ENCODE data around the gene SULF2. TPM values are rescaled to one million over a fixed set of nuclear protein-coding genes. Genes with fewer than 3 reads are reported as not detected.

The SULF2 gene
- total and polyA plus RNA-seq, 9 of the 15 experiments (the other 6 are each of a cell fraction or from before 2014, with no cell fraction given): 0.33 TPM; not detected in 8

DNA sequence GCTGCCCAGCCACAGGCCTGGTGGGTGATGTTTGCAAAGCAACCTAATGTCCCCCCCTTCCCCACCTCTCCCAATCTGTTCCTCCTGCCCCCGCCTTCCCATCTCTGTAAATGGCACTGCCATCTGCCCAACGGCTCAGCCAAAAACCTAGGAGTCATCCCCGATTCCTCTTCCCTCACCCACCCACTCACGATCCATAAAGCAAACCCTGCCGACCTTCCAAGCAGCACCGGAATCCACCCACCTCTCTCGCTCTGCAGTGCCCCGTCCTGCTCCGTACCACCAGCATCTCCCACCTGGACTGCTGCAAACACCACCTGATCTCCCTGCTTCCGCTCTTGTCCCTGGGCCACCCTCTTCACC is 37.6 kb downstream of the SULF2 start (continued):
- TF ChIP-seq, protein P1, sequence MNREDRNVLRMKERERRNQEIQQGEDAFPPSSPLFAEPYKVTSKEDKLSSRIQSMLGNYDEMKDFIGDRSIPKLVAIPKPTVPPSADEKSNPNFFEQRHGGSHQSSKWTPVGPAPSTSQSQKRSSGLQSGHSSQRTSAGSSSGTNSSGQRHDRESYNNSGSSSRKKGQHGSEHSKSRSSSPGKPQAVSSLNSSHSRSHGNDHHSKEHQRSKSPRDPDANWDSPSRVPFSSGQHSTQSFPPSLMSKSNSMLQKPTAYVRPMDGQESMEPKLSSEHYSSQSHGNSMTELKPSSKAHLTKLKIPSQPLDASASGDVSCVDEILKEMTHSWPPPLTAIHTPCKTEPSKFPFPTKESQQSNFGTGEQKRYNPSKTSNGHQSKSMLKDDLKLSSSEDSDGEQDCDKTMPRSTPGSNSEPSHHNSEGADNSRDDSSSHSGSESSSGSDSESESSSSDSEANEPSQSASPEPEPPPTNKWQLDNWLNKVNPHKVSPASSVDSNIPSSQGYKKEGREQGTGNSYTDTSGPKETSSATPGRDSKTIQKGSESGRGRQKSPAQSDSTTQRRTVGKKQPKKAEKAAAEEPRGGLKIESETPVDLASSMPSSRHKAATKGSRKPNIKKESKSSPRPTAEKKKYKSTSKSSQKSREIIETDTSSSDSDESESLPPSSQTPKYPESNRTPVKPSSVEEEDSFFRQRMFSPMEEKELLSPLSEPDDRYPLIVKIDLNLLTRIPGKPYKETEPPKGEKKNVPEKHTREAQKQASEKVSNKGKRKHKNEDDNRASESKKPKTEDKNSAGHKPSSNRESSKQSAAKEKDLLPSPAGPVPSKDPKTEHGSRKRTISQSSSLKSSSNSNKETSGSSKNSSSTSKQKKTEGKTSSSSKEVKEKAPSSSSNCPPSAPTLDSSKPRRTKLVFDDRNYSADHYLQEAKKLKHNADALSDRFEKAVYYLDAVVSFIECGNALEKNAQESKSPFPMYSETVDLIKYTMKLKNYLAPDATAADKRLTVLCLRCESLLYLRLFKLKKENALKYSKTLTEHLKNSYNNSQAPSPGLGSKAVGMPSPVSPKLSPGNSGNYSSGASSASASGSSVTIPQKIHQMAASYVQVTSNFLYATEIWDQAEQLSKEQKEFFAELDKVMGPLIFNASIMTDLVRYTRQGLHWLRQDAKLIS (CRISPR knock-in tag; IDR thresholded peaks at IDR 0.05): no peak
- TF ChIP-seq ZNF778 (CRISPR knock-in tag; IDR thresholded peaks at IDR 0.05): no peak

DNA sequence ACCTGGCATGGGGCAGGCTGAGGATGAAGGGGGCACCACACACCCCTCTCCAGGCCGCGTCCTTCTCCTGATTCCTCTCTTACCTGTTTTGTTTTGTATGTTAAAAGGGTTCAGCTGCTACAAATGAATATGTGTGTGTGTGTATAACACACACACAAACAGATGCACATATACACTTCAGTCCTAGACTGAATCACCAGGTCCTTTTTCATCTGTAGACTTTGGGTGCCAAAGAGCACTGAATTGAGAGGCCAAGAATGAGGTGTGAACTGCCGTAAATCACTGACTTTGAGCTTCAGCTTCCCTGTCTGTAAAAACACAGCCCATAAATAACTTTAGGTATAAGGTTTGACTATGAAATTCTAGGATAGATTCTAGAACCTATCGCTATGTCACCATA is 40.5 kb downstream of the SULF2 start:
- ATAC-seq (no peak), DNase-seq (ENCODE audit: extremely low read depth in 1 of 4, low spot score in 3 of 4) (no peak), FAIRE-seq (no peak)
- no TSS peak for BruUV-seq (replicated peaks)
- no peaks in the 10 kb centered on the region for H3K9me1 ChIP-seq (ENCODE audit: control insufficient read depth, insufficient read depth, low read length)
- CTCF ChIA-PET (ENCODE audit: low intra/inter-chr PET ratio): no interaction called here
- H3K4me2 ChIP-seq (ENCODE audit: insufficient read depth, low read length): no peak overlapping the region
- H3K4me1 ChIP-seq (replicated peaks in 1 of 2; ENCODE audit: control insufficient read depth in 2 of 2, insufficient read depth in 2 of 2, low read length in 2 of 2): no peaks in the 10 kb centered on the region
- H3K79me2 ChIP-seq (ENCODE audit: control insufficient read depth, insufficient read depth, low read length): no peaks in the 10 kb centered on the region
- no peaks in the 10 kb centered on the region for H3K36me3 ChIP-seq (ENCODE audit: control insufficient read depth, insufficient read depth, low read length)
- no peak overlapping the region for H3K9ac ChIP-seq (ENCODE audit: insufficient read depth in 1 of 2, low read depth in 2 of 2, low read length in 2 of 2)
- POLR2A ChIA-PET: no interaction called here
- intact Hi-C loops (cut with micrococcal nuclease) (no loop called here), in situ Hi-C loops (cut with MboI) (no loop called here)
- no peaks in the 10 kb centered on the region for H3K9me3 ChIP-seq (replicated peaks; ENCODE audit: control insufficient read depth, insufficient read depth, low read depth, low read length)
- H4K20me1 ChIP-seq (replicated peaks; ENCODE audit: control insufficient read depth, insufficient read depth, low read length): peaks cover 3% of the 10 kb centered on the region; the same call in 1 of the 2 replicates
- WGBS (ENCODE audit: insufficient coverage, low coverage, missing lambda C conversion rate): 0% methylated on average over 4 of the region's 4 CpGs
- TF ChIP-seq ZNF695 (CRISPR knock-in tag; IDR thresholded peaks at IDR 0.05) (no peak), PHB (CRISPR knock-in tag; IDR thresholded peaks at IDR 0.05) (no peak), ZNF253 (CRISPR knock-in tag; conservative IDR thresholded peaks at IDR 0.05) (no peak)
- TF ChIP-seq, protein P2, sequence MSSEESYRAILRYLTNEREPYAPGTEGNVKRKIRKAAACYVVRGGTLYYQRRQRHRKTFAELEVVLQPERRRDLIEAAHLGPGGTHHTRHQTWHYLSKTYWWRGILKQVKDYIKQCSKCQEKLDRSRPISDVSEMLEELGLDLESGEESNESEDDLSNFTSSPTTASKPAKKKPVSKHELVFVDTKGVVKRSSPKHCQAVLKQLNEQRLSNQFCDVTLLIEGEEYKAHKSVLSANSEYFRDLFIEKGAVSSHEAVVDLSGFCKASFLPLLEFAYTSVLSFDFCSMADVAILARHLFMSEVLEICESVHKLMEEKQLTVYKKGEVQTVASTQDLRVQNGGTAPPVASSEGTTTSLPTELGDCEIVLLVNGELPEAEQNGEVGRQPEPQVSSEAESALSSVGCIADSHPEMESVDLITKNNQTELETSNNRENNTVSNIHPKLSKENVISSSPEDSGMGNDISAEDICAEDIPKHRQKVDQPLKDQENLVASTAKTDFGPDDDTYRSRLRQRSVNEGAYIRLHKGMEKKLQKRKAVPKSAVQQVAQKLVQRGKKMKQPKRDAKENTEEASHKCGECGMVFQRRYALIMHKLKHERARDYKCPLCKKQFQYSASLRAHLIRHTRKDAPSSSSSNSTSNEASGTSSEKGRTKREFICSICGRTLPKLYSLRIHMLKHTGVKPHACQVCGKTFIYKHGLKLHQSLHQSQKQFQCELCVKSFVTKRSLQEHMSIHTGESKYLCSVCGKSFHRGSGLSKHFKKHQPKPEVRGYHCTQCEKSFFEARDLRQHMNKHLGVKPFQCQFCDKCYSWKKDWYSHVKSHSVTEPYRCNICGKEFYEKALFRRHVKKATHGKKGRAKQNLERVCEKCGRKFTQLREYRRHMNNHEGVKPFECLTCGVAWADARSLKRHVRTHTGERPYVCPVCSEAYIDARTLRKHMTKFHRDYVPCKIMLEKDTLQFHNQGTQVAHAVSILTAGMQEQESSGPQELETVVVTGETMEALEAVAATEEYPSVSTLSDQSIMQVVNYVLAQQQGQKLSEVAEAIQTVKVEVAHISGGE (CRISPR knock-in tag; IDR thresholded peaks at IDR 0.05): peak in 1 of 3 experiments; percentile 60; a peak in 1 of 6 replicates
- peaks cover 6 to 56% of the 10 kb centered on the region in 2 experiments; a peak in 4 of 5 replicates for H3K27me3 ChIP-seq (ENCODE audit: control insufficient read depth in 2 of 2, insufficient read depth in 2 of 2, low read length in 2 of 2)
- H3K27ac ChIP-seq (ENCODE audit: extremely low read depth, low read depth, low read length): no peak overlapping the region
- no peak overlapping the region for H2AFZ ChIP-seq (ENCODE audit: low read depth, low read length)
- no peak overlapping the region for H3K4me3 ChIP-seq
